ENCODE results near the gene TSC22D2. TPM values are rescaled to one million over a fixed set of nuclear protein-coding genes. Genes with fewer than 3 reads are reported as not detected.

The TSC22D2 gene
- total RNA-seq, 2 experiments from 2014 or later: 47.3 to 49.3 TPM

- no peak overlapping the region for H3K27ac Mint-ChIP-seq
- H3K36me3 Mint-ChIP-seq (ENCODE audit: low read depth): peaks cover 10% of the 10 kb centered on the region
- intact Hi-C loops (cut with DNase I, micrococcal nuclease): no loop called here
- ChIA-PET POLR2A (interaction anchor here (0.8 to 1.3 kb wide), 3 partner anchors 15 to 21 kb away, joined by 3 read pairs; no protein-coding TSS in a partner anchor), CTCF (interaction anchor here (0.9 kb wide), 1 partner anchor 18 kb away, joined by 3 read pairs; no protein-coding TSS in a partner anchor)
- DNase-seq: no peak
- no peak for TF ChIP-seq CTCF (IDR thresholded peaks at IDR 0.05)
- no peaks in the 10 kb centered on the region for H3K27me3 Mint-ChIP-seq
- no peak overlapping the region for H3K4me3 Mint-ChIP-seq
- no peak overlapping the region for H3K4me3 ChIP-seq (ENCODE audit: low read length)
- no peaks in the 10 kb centered on the region for H3K9me3 ChIP-seq (ENCODE audit: control insufficient read depth in 1 of 2, insufficient read depth in 1 of 2, low read length in 2 of 2)
- H3K36me3 ChIP-seq (ENCODE audit: insufficient read depth, low read length): no peaks in the 10 kb centered on the region
- no peak overlapping the region for H3K27ac ChIP-seq (ENCODE audit: low read depth in 1 of 2, low read length in 2 of 2)
- H3K4me1 Mint-ChIP-seq (ENCODE audit: low read depth): peaks cover 74% of the 10 kb centered on the region
- H3K9me3 Mint-ChIP-seq: no peaks in the 10 kb centered on the region
- H3K27me3 ChIP-seq (ENCODE audit: control insufficient read depth in 1 of 2, insufficient read depth in 2 of 2, low read length in 2 of 2): no peaks in the 10 kb centered on the region
- ATAC-seq (ENCODE audit: poor library complexity): no peak
- no peaks in the 10 kb centered on the region for H3K4me1 ChIP-seq (ENCODE audit: insufficient read depth, low read length)
Observed at GRCh38 chr3:150429767-150430671, 21.9 kb downstream of the TSC22D2 start.

GRCh38 chr3:150433347-150433746, 25.2 kb downstream of the TSC22D2 start:
- POLR2A ChIA-PET: no interaction called here
- Mint-ChIP-seq H3K27ac (no peak overlapping the region), H3K4me3 (no peak overlapping the region), H3K4me1 (ENCODE audit: low read depth) (peaks cover 58% of the 10 kb centered on the region), H3K27me3 (no peaks in the 10 kb centered on the region), H3K9me3 (no peaks in the 10 kb centered on the region), H3K36me3 (ENCODE audit: low read depth) (no peaks in the 10 kb centered on the region)
- DNase-seq: no peak
- CTCF ChIA-PET: interaction anchor here (0.6 to 1.3 kb wide), 2 partner anchors 19 to 23 kb away, joined by 3 read pairs; no protein-coding TSS in a partner anchor
- Histone ChIP-seq H3K9me3 (ENCODE audit: control insufficient read depth in 1 of 2, insufficient read depth in 1 of 2, low read length in 2 of 2) (no peaks in the 10 kb centered on the region), H3K27me3 (ENCODE audit: control insufficient read depth in 1 of 2, insufficient read depth in 2 of 2, low read length in 2 of 2) (no peaks in the 10 kb centered on the region), H3K4me3 (ENCODE audit: low read length) (no peak overlapping the region), H3K27ac (ENCODE audit: low read depth in 1 of 2, low read length in 2 of 2) (no peak overlapping the region), H3K36me3 (ENCODE audit: insufficient read depth, low read length) (no peaks in the 10 kb centered on the region), H3K4me1 (ENCODE audit: insufficient read depth, low read length) (no peaks in the 10 kb centered on the region)
- intact Hi-C loops (cut with DNase I, micrococcal nuclease): no loop called here
- ATAC-seq (ENCODE audit: poor library complexity): no peak
- TF ChIP-seq CTCF (IDR thresholded peaks at IDR 0.05): no peak

- ATAC-seq (ENCODE audit: poor library complexity): no peak
- no peaks in the 10 kb centered on the region for H3K9me3 ChIP-seq (ENCODE audit: control insufficient read depth in 1 of 2, insufficient read depth in 1 of 2, low read length in 2 of 2)
- H3K27me3 ChIP-seq (ENCODE audit: control insufficient read depth in 1 of 2, insufficient read depth in 2 of 2, low read length in 2 of 2): no peaks in the 10 kb centered on the region
- Mint-ChIP-seq H3K4me1 (ENCODE audit: low read depth) (peaks cover 49% of the 10 kb centered on the region), H3K27ac (no peak overlapping the region), H3K9me3 (no peaks in the 10 kb centered on the region), H3K27me3 (no peaks in the 10 kb centered on the region), H3K4me3 (no peak overlapping the region), H3K36me3 (ENCODE audit: low read depth) (no peaks in the 10 kb centered on the region)
- DNase-seq: no peak
- H3K4me1 ChIP-seq (ENCODE audit: insufficient read depth, low read length): no peaks in the 10 kb centered on the region
- no peak overlapping the region for H3K27ac ChIP-seq (ENCODE audit: low read depth in 1 of 2, low read length in 2 of 2)
- CTCF ChIA-PET: interaction anchor here (0.6 to 1.3 kb wide), 2 partner anchors 20 to 24 kb away, joined by 3 read pairs; no protein-coding TSS in a partner anchor
- H3K36me3 ChIP-seq (ENCODE audit: insufficient read depth, low read length): no peaks in the 10 kb centered on the region
- no peak overlapping the region for H3K4me3 ChIP-seq (ENCODE audit: low read length)
- POLR2A ChIA-PET: interaction anchor here (1.1 to 1.5 kb wide), 2 partner anchors 25 to 27 kb away, joined by 4 to 5 read pairs; no protein-coding TSS in a partner anchor
- intact Hi-C loops (cut with DNase I, micrococcal nuclease): no loop called here
- TF ChIP-seq CTCF (IDR thresholded peaks at IDR 0.05): no peak
Observed at GRCh38 chr3:150434234-150434633, 26.1 kb downstream of the TSC22D2 start.

Measured in CD4-positive, alpha-beta T cell (primary cell).